NCI-H345 treated with DMSO at 0.1 percent for 48 hours (cell line): ENCODE measurements around the gene TMTC1.
A peak's percentile ranks its signal among the peaks of the same experiment; 100 is the strongest.
"Not testable (repeated sequence)": the region's sequence is repeated elsewhere in the genome, so short reads cannot be mapped to it uniquely, and the experiment has no call there.

ENCODE experiments used
- DNase-seq: peaks from one replicate; lab custom pipeline; 2025; ENCODE audit not compliant: unreplicated experiment; lab: John Stamatoyannopoulos, UW

Gene TMTC1

DNA sequence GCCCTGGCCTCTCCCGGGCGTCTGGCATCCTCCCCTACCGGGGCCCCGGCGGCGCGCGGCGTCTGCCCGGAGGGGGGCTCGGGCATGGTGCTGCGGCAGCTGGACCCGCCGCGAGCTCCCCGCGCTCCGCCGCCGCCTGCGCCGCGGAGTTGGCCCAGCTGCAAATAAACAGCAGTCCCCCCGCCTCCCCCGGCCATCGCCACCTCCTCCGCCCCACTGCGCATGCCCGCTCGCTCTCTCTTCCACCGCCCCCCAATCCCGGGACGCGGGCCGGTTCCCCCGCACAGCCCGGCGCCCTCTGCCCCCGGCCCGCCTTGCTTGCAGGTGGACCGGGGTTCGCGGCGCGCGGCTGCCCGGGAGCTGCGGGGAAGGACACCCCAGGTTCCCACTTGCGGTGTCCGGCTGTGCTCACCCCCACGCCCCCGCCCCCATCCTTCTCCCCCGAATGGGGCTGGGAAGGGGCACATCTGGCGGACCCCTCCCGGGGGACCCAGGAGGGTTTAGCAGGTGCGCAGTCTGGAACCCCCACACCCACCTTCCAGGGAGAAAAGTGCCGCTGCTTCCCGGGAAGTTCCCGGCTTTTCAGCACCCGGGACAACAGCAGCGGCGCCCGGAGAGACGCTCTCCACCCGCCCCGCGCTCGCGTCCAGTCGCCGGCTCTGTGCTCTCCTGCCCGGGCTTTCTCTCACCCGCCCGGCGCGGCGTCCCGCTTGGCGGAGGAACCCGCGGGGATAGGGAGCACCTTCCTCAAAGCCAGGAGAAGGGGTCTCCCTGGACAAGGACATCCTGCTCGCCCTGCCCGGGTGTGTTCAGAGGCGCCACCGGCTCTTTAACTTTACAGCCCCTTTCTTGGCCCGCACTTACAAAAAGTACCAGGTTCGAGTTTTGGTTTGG, at the start of gene TMTC1:
TSS of gene TMTC1 (minus strand) at position 170 of the 894 bp plus-strand sequence. CDS start 191 bp downstream, outside the sequence.
- DNase-seq, result peak; percentile 57

DNA sequence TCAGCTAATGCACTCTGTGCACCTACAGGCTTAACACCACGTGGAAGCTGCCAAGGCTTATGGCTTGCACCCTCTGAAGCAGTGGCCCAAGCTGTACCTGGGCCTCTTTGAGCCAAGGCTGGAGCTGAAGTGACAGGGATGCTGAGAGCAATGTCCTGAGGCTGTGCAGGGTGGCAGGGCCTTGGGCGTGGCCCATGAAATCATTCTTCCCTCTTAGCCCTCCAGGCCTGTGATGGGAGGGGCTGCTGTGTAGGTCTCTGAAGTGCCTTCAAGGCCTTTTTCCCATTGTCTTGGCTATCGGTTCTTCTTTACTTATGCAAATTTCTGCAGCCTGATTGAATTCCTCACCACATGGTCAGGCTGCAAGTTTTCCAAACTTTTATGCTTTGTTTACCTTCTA, 47.4 kb upstream of the TMTC1 start:
- DNase-seq, result no peak

DNA sequence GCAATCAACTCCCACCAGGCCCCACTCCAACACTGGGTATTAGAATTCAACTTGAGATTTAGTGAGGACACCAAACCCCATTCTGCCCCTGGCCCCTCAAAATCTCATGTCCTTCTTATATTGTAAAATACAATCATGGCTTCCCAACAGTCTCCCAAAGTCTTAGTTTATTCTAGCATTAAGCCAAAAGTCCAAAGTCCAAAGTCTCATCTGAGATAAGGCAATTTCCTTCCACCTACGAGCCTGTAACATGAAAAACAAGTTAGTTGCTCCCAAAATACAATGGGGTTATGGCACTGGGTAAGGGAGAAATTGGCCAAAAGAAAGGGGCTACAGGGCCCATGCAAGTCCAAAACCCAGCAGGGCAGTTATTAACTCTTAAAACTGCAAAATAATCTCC, 46.6 kb upstream of the TMTC1 start:
- DNase-seq, result no peak

DNA sequence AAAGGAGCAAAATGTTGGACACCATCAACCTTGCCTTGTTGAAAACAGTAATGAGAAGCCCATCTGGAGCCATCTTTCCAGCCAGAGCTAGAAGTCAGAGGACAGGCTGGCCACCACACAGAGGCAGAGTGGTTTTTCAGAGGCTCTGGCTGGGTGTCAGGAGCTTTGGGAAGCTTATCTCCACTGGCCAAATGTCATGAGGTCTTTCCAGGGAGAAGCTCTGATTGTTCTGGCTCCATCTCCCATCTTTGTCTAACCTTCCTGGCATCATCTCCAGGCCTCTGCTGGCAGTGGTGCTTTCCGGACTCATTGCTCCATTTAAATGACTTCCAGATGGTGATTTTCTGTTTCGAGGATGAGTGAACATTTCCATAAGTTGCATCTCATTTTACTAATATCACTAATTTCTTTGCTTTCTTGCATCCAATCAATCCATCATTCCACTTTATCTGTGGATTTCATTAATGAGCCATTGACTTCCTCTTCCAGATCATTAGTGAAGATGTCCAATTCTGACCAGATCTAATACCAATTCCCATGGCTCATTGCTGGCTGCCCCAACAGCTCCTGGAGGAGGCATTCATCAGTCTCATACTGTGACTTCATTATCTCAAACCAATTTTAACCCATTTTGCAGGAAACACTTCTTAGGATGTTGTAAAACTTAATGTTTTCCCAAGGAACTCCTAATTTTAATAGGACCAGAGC, 35.3 kb upstream of the TMTC1 start:
- no peak for DNase-seq

DNA sequence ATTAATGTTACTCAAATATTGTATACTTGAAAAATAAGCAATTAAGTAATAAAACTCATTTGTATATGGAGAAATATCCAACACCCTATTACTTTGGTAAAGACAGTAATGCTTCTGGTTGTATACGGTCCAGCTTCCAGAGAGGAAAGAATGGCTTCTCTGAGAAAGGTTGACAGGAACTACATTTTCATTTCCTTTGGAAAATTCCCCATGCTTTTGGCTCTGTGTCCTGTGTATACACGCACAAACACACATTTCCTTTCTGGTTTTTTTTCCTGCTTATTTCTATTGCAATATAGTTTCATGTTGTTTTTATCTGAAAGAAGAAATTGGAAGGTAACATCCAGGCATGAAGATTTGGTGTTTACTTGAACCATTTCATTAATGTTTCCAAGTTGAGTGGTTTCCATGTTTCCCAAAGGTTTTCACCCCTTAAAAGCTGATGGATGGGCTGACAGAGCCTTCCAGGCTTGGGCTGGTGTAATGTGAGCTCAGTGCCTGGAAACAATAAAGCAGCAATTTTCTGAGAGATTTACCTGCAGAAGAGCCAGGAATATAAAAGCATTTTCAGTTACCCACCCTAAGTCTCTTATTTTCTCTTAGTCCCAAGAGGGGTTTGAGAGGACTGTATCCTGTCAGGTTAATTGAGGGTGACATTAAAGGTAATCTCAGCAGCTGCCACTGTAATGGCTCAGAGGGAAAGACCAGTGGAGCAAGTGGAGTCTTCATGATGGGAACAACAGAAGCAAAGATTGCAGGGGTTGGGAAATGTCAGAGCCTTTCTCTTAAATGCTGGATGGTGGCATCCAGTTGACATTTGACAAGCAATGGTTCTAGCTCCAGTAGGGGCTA, 33.4 kb upstream of the TMTC1 start:
- no peak for DNase-seq

DNA sequence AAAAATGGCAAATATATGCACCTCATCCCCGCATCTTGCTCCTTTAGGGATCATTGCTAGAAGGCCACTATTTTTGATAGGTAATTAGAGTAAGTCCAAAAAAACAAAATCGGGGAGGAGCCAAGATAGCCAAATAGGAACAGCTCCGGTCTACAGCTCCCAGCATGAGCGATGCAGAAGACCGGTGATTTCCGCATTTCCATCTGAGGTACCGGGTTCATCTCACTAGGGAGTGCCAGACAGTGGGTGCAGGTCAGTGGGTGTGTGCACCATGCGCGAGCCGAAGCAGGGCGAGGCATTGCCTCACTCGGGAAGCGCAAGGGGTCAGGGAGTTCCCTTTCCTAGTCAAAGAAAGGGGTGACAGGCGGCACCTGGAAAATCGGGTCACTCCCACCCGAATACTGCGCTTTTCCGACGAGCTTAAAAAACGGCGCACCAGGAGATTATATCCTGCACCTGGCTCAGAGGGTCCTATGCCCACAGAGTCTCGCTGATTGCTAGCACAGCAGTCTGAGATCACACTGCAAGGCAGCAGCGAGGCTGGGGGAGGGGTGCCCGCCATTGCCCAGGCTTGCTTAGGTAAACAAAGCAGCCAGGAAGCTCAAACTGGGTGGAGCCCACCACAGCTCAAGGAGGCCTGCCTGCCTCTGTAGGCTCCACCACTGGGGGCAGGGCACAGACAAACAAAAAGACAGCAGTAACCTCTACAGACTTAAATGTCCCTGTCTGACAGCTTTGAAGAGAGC, 26.0 kb upstream of the TMTC1 start:
- DNase-seq, result not testable (repeated sequence)

DNA sequence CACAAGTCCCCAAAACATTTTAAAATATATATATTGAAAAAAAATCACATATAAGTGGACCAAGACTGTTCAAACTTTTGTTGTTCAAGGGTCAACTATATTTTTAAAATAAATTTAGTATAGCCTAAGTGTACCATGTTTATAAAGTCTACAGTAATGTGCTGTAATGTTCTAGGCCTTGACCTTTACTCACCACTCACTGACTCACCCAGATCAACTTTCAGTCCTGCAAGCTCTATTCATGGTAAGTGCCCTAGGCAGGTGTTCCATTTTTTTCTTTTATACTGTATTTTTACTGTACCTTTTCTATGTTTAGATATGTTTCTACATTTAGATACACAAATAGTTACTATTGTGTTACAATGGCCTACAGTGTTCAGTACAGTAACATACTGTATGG, 23.4 kb upstream of the TMTC1 start:
- DNase-seq, result no peak

DNA sequence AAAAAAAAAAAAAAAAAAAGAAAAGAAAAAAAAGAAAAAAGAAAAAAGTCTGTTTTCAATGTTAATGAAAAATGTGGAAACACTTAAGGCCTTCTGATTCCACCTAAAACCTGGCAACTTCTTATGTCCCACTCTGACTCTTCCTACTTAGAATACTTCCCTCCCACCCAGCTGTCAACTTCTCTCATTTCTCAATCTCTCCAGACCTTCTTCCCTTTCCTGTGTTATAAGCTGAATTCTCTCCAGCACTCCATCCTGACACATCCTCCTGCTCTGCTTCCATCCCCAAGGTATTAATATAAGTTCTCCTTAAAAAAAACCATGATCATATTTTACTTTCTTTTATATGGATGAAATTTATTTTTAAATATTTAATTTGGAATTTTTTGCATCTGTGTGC, 20.3 kb upstream of the TMTC1 start:
- no peak for DNase-seq

DNA sequence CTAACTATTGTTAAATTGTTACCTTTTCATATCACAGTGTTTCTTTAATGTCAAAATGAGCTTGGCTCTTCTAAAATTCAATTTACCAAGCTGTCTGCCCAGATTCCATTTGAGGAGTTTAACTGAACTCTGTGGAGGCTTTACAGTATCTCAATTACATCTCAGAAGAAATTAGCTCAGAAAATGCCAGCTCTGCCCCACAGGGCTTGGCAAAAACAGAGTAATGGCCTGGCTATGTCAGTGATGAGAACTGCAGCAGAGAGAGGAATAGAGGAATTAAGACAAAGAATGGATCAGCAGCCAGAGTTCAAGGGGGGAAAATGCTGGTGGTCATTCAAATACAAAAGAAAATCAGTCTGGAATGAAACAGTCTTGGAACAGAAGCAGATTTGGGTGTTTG, 15.8 kb upstream of the TMTC1 start:
- no peak for DNase-seq

DNA sequence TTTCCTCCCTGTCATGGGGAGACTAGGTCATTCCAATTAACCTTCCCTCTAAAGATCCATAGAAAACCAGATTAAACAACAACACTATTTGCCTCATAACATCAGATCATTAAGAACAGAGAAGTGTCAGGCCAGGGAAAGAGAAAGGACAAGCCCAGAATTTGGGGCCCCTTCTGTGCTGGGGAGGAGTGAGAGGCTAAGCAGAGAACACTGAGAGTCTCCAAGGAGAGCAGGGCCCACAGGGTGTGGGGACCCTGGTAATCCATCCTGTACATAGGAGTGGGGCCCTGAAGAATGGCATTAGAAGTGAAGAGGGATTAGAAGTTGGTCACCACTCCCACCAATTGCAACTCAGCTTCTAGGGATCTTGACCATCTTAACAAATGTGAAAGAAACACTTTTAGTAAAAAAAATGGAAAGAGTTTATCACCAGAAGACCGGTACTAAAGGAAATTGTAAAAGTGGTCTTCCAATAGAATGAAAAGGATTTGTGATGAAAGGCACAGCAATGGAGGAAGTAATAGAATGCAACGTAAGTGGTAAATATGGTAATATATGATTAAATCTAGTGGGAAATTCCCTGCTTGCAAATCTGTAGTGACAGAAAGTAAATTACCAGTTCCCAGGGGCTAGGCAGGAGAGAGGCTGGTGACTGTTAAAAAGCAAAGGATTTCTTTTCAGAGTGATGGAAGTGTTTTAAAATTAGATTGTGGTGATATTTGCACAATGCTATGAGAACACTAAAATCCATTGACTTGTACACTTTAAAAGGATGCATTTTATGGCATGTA, 14.0 kb upstream of the TMTC1 start:
- DNase-seq, result no peak

DNA sequence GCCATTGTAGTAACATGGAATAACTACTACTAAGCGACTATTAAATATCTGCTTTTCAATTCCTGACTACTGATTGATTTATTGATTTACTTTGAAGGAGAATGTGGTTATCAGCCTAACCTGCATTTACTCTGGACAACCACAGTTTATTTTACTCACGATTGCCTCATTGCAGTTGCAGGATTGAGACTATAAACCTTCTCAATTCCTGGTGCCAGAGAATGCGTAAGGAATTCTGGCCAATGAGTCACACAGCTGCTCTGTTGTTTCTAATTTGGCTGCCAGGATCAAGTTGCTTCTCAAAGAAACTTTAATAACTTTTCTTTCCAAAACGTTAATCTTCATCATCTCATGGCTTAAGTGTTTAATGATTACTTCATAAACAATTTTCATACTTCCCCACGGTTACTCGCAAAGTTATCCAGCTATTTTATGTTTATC, 13.1 kb upstream of the TMTC1 start:
- no peak for DNase-seq

DNA sequence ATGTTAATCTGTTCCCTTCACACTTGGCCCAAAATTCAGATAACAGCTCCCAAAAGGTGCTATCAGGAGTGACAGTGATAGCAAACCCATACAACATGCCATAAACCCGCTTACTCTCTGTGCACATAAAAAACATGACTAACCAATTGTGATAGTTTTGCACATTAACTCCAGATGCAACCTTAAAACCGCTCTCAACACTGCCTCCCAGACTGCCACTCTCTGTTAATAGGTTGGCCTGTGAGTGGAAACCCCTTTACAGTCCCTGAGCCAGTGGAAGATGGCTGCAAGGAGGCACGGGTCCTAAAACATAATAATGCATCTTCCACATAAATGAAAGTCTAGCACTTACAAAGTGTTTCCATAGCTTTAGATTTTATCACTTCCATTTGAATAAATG, 12.0 kb upstream of the TMTC1 start:
- no peak for DNase-seq

DNA sequence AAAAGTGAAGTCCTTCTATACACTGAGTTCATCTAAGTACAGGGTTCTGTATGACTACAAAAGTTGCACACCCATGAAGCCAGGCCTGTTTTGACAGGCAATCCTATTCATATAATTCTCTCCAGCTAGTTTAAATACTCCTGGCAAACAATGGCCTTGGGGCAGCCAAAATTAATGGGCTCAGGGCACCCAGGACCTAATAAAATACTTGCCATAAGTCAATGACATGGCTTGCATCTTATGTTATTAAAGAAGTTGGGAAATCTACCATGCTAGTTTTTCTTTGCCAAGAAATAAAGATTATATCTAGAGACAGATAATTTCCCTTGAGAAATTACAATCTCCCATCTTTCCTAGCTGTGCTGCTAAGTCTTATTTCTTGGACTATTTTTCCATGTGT, 11.1 kb upstream of the TMTC1 start:
- no peak for DNase-seq

DNA sequence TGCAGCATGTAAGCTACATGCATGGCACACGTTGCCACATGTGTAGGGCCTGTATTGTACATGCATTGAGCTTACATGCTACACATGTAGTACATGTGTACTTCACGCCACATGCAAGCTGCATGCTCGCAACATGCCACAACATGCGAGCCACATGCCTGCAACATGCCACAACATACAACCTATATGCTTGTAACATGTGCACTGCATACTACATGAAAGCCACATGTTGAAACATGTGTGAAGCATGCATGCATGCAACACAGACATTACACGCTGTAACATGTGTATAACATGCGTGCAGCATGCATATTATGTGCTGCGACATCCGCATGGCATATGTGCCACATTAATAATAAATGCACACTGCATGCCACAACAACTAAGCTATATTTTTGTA, 9.1 kb upstream of the TMTC1 start:
- no peak for DNase-seq

DNA sequence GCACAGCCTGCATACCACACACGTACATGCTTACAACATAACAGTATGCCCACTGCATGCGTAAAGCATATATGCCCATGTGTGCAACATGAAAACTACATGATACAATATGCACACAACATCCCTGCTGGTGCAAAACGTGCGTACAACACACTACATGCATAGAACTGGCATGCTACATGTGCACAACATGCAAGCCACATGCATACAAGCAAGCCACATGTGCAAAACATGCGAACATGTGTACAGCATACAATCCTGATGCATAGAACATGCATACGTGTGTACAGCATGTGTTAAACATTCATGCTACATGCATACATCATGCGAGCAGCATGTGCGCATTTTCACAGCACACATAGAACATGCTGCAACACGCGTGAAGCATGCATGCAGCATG, 8.4 kb upstream of the TMTC1 start:
- no peak for DNase-seq

DNA sequence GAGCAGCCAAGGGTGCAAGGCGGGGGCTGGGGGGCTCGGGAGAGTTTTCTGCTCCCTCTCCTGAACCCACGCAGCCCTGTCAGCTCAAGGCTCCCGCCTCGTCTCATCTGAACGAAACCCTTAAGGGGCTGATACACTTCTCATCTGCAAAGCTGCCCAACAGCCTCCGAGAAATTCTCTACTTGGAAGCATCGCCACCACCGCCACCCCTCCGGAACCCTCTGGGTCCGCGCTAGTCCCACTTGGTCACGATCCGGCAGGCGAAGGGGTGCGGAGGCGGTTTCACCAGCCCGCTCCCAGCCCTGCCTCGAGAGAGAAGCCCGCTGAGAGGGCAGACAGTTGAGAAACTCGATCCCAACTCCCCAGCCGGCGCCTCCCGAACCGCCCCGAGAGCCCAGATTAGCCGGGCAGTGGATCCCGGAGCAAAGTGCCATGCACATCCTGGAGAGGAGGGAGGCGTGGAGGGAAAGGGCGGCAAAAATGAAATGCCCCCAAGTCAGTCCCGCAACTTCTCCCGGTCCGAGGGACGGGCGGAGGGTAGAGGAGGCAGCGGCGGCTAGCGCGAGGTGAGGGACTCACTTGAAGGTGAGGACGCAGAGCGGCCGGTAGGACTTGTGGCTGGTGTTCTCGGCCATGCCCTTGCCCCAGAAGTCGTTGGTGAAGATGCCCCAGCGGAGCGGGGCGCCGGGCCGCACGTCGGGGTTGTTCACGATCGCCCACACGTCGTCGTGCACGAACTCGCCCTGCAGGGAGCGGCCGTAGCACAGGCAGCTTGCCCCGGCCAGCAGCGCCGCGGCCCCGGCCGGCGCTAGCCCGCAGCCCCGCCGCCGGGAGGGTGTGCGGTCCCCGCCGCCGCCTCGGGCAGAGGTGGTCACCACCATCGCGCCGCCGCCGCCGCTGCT, 620 bp downstream of the TMTC1 start:
- DNase-seq, result peak; percentile 30

DNA sequence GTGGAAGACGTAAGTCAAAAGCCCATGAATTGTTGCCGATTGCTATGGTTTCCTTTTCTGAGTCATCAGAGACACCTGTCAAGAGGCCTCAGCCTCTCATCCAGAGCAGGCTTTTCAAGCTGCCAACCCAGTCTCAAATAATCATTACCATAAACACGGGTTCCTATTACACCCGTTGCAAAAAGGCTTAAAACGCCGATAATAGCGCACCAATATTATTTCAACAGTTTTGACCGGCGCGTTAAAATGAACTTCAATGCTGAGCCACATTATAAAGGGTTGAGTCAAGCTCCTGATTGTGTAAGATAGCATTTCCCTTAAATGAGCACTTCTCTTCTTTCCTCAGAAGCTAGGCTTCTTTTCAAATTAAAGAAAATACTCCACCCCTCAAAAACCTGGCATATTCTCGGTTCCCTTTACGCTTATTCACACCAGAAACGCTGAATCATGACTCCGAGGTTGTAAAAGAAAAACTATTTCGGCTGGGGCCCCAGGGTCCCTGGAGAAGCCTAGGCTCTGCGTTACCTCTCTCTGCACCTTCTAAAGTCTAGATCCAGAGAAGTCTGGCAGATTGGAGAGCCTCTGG, 1.4 kb downstream of the TMTC1 start:
- DNase-seq, result peak; percentile 48

DNA sequence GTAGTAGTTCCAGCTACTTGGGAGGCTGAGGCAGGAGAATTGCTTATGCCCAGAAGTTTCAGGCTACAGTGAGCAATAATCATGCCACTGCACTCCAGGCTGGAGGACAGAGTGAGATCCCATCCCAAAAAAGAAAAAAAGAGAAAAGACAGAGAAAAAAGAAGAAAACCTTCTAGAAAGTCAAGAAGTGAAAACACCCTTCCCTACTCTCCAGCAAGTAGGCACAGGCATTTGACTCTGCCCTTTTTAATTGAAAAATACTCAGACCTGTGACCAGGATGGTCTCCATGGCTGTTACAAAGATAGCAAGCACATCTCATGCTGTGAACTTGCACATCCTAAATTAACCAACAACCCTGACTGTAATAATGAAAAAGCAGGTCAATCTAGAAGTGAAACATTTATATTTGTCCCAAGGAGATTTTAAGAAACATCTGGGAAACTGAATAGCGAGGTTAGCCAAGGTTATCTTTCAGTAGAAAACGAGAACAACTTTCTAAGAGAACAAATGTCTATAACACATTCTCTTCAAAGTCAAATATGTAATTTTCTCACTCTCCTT, 2.0 kb downstream of the TMTC1 start:
- DNase-seq, result no peak
